ENCODE data around the gene OXTR. TPM values are rescaled to one million over a fixed set of nuclear protein-coding genes. Genes with fewer than 3 reads are reported as not detected.

The OXTR gene
- total and polyA plus RNA-seq, 2 of the 4 experiments (the other 2 are of a cell fraction) = 42.8 to 56.1 TPM

- Histone ChIP-seq H4K8ac (ENCODE audit: low read depth in 2 of 2, low read length in 2 of 2) (no peak overlapping the region), H2AFZ (replicated peaks; ENCODE audit: low read length, poor library complexity) (peak overlapping the region; percentile 44), H3K4me3 (ENCODE audit: insufficient read depth, low read depth, low read length) (no peak overlapping the region), H3K4ac (ENCODE audit: low read depth, low read length) (no peak overlapping the region), H3K36me3 (ENCODE audit: control insufficient read depth, insufficient read depth, low read length) (no peaks in the 10 kb centered on the region), H2BK5ac (ENCODE audit: low read depth, low read length, poor library complexity, severe bottlenecking) (no peak overlapping the region), H3K4me1 (ENCODE audit: control insufficient read depth, insufficient read depth, low read length) (no peaks in the 10 kb centered on the region), H3K56ac (ENCODE audit: extremely low read depth, insufficient read depth, low read length) (no peak overlapping the region), H4K20me1 (ENCODE audit: insufficient read depth, low read length) (no peaks in the 10 kb centered on the region), H3K9me3 (ENCODE audit: control insufficient read depth, insufficient read depth, low read length) (no peaks in the 10 kb centered on the region), H4K5ac (ENCODE audit: low read depth, low read length) (no peak overlapping the region), H3K23ac (ENCODE audit: low read depth, low read length) (no peak overlapping the region), H2BK20ac (ENCODE audit: low read depth, low read length) (no peak overlapping the region), H2BK15ac (ENCODE audit: low read depth, low read length) (no peak overlapping the region), H2AK9ac (replicated peaks; ENCODE audit: low read depth, low read length, poor library complexity) (no peak overlapping the region), H3K27me3 (ENCODE audit: control insufficient read depth, insufficient read depth, low read length) (no peaks in the 10 kb centered on the region), H2AK5ac (ENCODE audit: low read depth, low read length) (no peak overlapping the region), H3K14ac (replicated peaks; ENCODE audit: low read depth, low read length) (no peak overlapping the region), H3K4me2 (ENCODE audit: low read depth, low read length) (no peak overlapping the region), H3K27ac (ENCODE audit: insufficient read depth, low read length) (no peak overlapping the region), H4K91ac (ENCODE audit: insufficient read depth, low read depth, low read length) (no peak overlapping the region), H2BK120ac (ENCODE audit: low read depth, low read length) (no peak overlapping the region), H3K18ac (ENCODE audit: low read depth, low read length) (no peak overlapping the region), H3K79me1 (ENCODE audit: low read depth in 1 of 2, low read length in 2 of 2) (no peaks in the 10 kb centered on the region; a peak in 1 of 4 replicates), H3K9me1 (ENCODE audit: insufficient read depth, low read length) (no peaks in the 10 kb centered on the region; the same call in 1 of the 2 replicates), H3K9ac (ENCODE audit: low read depth, low read length) (no peak overlapping the region)
- no peak for ATAC-seq (ENCODE audit: low read depth)
- intact Hi-C loops (cut with micrococcal nuclease) = no loop called here
- peak; percentile 52; the same call in 1 of the 2 replicates for TF ChIP-seq BHLHE40 (IDR thresholded peaks at IDR 0.05; ENCODE audit: low read depth, low read length)
- no peak for TF ChIP-seq CHD1 (IDR thresholded peaks at IDR 0.05; ENCODE audit: low read depth, low read length)
- dilution Hi-C loops (cut with HindIII; ENCODE audit: low sequenced_read_pairs, unreplicated experiment) = no loop called here
- ChIA-PET POLR2A (ENCODE audit: unreplicated experiment) (no interaction called here), CTCF (no interaction called here)
- in situ Hi-C loops (cut with MboI; ENCODE audit: low sequenced_read_pairs) = loop anchor here (25.0 kb wide), 1 partner anchor 304 kb away; no protein-coding TSS in a partner anchor
- no TSS peak for BruUV-seq (replicated peaks)
- WGBS, 2 experiments (ENCODE audit: extremely low coverage in 2 of 2, insufficient read length in 1 of 2) = no CpG with 5 or more reads among the region's 24 CpGs
- peak; percentile 48 for DNase-seq
Observed at GRCh38 chr3:8757551-8758518, 11.6 kb downstream of the OXTR start.

Data from IMR-90 (cell line).